Testis (tissue), 2 donors: ENCODE measurements around the gene ST8SIA1.

Experiments used
- POLR2A ChIP-seq: fragments of 450-650 bp; IDR thresholded peaks from one replicate; pipeline ENCODE4 v1.6.1; 2017; ENCODE audit warnings: antibody characterized with exemption, mild to moderate bottlenecking, moderate library complexity
- TF ChIP-seq, protein P1 (sequence below), 3 experiments: fragments of 450-650 bp in 2 of 3; fragments of 200-600 bp in 1 of 3; sonication (generic) in 1 of 3; IDR thresholded peaks; one replicate each; pipeline ENCODE4 v1.5.1; 2016 to 2019; ENCODE audit warnings: antibody characterized with exemption in 3 of 3, mild to moderate bottlenecking in 2 of 3, moderate library complexity in 1 of 3

- TF ChIP-seq, protein P1, sequence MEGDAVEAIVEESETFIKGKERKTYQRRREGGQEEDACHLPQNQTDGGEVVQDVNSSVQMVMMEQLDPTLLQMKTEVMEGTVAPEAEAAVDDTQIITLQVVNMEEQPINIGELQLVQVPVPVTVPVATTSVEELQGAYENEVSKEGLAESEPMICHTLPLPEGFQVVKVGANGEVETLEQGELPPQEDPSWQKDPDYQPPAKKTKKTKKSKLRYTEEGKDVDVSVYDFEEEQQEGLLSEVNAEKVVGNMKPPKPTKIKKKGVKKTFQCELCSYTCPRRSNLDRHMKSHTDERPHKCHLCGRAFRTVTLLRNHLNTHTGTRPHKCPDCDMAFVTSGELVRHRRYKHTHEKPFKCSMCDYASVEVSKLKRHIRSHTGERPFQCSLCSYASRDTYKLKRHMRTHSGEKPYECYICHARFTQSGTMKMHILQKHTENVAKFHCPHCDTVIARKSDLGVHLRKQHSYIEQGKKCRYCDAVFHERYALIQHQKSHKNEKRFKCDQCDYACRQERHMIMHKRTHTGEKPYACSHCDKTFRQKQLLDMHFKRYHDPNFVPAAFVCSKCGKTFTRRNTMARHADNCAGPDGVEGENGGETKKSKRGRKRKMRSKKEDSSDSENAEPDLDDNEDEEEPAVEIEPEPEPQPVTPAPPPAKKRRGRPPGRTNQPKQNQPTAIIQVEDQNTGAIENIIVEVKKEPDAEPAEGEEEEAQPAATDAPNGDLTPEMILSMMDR (IDR thresholded peaks at IDR 0.05): no peak
- no peak for TF ChIP-seq POLR2A
Observed at GRCh38 chr12:22286569-22286968, 47.9 kb downstream of the ST8SIA1 start.
